Retinal pigment epithelial cell (primary cell): ENCODE data around the gene PCDH9.

Experiments
- DNase-seq: peaks from one replicate; pipeline ENCODE4 v3.0.0-alpha.2; 2010; ENCODE audit warnings: low read depth
- H3K4me3 ChIP-seq: 2 replicates; pipeline ENCODE4 v1.5.1; 2011; ENCODE audit warnings: mild to moderate bottlenecking, low read length, control low read depth, moderate library complexity
- TF ChIP-seq, protein P1 (sequence below): conservative IDR thresholded peaks from 2 replicates; pipeline ENCODE4 v1.5.1; 2011; ENCODE audit warnings: low read depth, low read length, control low read depth, inconsistent platforms

PCDH9 gene

DNA sequence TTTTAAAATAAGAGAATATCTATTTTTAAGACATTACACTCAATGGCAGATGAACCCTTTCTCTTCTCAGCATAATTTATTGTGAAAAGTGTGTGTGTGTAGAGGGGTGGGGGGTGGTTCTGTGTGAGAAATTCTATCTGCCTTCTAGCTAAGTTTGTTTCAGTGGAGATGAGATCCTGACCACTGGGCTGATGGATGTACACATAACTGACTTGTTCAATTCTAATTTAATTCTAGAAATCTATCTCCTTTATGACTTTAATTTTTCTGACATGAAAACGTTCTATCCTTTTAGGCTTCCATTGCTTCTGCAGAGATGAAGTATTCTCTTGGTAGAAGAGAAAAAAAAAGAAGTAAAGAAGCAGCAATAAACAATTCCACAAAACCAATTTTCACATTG lies 891.6 kb downstream of the PCDH9 start:
- TF ChIP-seq, protein P1, sequence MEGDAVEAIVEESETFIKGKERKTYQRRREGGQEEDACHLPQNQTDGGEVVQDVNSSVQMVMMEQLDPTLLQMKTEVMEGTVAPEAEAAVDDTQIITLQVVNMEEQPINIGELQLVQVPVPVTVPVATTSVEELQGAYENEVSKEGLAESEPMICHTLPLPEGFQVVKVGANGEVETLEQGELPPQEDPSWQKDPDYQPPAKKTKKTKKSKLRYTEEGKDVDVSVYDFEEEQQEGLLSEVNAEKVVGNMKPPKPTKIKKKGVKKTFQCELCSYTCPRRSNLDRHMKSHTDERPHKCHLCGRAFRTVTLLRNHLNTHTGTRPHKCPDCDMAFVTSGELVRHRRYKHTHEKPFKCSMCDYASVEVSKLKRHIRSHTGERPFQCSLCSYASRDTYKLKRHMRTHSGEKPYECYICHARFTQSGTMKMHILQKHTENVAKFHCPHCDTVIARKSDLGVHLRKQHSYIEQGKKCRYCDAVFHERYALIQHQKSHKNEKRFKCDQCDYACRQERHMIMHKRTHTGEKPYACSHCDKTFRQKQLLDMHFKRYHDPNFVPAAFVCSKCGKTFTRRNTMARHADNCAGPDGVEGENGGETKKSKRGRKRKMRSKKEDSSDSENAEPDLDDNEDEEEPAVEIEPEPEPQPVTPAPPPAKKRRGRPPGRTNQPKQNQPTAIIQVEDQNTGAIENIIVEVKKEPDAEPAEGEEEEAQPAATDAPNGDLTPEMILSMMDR = no peak
- no peak for DNase-seq
- no peak overlapping the region for H3K4me3 ChIP-seq

DNA sequence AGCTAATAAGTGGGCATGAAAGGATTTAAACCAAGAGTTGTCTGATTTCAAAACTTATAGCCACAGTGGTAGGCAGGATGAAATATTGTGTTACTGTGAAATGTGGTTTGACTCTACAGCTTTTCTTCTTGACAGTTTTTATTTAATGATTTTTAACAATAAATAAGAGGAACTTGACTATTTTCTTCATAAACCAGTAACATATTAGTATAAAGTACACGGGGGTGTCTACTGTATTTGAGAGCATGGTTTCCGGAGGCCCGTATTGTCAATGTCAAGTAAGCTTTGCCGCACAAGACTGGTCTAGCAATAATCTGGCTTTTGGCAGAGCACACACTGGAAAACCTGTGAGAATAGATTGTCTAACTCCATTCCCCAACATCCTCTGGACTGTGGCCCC lies 894.5 kb downstream of the PCDH9 start:
- H3K4me3 ChIP-seq = no peak overlapping the region
- TF ChIP-seq, protein P1 = no peak
- no peak for DNase-seq

DNA sequence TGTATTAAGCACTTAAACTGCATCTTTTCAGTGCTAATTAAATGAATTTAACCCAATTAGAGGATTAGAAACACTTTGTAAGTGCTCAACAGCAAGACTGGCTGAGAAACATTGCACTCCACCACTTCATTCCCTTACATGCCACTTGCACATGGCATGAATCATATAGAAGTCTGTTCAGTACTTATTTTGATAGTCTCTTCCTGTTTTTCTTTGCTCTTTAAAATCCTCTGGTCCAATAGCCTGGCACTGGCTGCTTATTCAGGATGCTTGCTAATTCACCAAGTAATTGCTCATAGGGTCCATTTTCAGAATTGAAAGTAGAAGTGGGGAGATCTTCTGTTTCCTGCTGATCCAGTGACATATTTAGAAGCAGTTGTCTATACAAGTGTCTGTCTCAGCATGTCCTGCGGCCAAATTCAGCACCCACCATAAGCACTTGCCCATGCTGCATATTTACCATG lies 900.1 kb downstream of the PCDH9 start:
- DNase-seq = no peak
- H3K4me3 ChIP-seq = no peak overlapping the region
- TF ChIP-seq, protein P1 = no peak

DNA sequence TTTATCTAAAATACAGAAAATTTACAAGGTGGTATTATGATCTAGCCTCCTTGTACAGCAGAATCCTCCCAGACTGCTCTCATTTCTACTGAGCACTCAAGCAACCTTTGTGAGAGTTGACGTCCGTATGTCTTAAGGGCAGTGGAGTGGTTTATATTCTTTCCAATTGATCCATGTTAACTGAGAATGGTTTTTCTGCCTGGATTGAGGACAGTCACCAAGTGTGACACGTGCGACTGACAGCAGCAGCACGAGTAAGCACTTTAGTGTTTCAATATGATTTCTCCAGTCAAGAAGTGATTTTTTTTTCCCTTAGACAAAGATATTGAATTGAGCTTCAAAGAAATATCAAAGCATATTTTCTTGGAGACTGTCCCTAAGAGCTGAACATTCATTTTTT lies 901.7 kb downstream of the PCDH9 start:
- H3K4me3 ChIP-seq = no peak overlapping the region
- TF ChIP-seq, protein P1 = no peak
- no peak for DNase-seq

DNA sequence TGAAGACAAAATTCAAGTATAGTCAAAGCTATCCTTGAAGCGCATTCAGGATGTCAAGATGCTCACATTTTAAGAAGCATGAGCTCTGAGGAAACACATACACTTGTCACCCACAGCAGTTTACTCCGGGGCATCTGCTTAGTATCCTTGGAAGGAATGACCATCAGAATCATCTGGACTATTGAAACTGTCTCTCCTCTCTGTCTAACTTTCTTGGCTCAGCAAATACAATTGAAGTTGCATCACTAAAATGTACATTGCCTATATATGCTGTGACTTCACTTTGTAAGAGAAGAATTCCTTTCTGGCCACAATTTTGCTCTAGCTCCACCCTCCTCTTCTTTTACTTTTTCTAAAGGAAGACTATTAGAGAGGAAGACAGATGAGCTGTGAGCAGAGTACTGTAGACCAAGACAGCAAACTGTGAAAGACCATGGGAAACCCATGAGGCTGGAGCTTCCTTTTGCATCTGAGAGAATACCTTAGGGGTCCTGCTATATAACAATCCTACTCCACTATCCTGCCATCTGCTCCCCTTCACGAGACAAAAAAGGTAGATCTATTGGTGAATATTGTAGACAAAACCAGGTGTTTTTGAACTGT lies 906.3 kb downstream of the PCDH9 start:
- H3K4me3 ChIP-seq = no peak overlapping the region
- TF ChIP-seq, protein P1 = no peak
- no peak for DNase-seq

DNA sequence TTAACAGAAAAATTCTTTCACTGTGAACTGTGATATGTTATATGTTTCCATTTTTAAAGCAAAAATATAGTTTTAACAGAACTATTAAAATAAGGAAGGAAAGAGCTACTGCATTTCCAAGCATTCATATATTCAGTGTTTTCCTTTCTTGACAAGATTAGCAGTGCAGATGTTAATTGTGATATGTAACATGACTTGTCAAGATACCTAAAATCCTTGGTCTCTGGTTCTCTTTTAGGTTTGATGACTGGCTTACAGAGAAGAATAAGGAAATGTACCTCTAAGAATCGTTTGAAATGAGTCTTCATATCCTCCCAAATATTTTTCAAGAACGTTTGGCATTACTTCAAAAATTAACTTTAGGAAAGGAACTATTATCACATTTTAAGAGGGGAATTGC lies 907.2 kb downstream of the PCDH9 start:
- DNase-seq = no peak
- TF ChIP-seq, protein P1 = no peak
- H3K4me3 ChIP-seq = no peak overlapping the region

DNA sequence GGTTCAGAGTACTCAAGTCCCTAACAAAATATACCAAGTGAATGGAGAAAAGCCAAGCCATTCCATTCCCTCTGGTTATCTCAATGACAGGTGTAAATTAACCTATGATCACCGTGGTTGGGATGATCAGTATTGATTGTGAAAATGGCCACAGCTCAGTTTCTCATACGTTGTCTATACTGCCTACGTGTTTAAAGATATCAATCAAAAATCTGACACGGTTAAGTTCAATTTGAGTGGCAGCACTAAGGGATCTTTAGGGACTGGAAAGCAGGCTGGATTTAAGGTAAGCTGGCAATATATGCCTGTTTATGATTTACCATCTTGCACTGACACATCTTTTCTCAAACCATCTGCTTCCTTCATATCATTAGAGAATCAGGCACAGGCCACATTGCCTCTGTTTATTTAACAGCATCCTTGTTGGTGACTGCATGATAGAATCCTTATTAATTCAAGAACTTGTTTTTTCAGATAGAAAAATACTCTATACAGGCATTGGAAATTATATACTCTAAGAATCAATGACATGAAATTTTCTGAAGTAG lies 907.9 kb downstream of the PCDH9 start:
- no peak for DNase-seq
- TF ChIP-seq, protein P1 = no peak

More for the DNA sequence above, 907.9 kb downstream of the PCDH9 start:
- no peak overlapping the region for H3K4me3 ChIP-seq
